GM19193 (cell line): ENCODE measurements around the gene MUTYH.

ENCODE experiments used
- POLR2A ChIP-seq: IDR thresholded peaks from 4 replicates; pipeline ENCODE4 v1.6.1; 2011; ENCODE audit not compliant: insufficient read depth, insufficient read length; ENCODE audit errors: extremely low read depth

MUTYH gene

DNA sequence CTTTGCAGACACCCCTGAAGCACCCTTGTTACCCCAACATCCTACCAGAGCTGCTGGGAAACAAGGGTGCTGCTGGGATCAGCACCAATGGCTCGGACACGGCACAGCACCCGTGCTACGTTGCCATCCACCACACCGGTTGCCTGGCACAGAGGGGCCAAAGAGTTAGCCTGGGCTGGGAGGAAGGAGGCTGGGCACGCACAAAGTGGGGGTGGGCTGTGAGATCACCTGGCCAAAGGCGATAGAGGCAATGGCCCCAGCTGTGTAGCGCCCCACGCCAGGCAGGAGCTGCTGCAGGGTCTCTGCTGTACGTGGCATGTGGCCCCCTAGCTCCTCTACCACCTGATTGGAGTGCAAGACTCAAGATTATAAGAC, 7.9 kb downstream of the MUTYH start:
- no peak for TF ChIP-seq POLR2A

DNA sequence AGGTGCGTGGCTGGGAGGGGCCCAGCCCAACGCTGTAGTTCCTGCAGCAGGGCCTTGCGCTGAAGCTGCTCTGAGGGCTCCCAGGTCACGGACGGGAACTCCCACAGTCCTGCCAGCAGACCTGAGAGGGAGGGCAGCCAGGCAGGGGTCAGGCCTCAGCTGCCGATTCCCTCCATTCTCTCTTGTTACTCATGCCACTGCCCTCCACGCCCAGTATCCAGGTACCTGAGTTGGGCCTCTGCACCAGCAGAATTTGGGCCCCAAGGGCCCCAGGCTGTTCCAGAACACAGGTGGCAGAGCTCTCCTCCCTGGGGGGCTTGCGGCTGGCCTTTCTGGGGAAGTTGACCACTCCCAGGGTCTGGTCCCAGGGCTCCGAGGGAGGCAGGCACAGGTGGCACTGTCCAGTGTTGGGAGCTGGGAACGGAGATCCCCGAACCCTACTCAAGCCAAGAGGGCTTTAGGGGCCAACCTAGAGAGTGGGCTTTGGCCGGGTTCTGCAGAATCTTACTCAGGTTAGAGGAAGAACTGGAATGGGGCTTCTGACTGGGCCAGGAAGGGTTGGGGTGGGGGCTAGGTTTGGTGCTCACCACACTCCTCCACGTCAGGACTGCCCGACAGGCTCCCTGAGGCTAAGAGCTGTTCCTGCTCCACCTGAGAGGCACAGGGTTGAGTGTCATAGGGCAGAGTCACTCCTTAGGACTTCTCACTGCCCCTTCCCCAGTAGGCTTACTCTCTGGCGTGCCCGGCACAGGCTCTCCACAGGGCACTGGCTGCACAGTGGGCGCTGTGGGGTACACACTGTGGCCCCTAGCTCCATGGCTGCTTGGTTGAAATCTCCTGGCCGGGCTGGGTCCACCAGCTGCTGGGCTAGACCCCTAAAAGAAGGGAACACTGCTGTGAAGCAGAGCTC, 8.5 kb downstream of the MUTYH start:
- no peak for TF ChIP-seq POLR2A

DNA sequence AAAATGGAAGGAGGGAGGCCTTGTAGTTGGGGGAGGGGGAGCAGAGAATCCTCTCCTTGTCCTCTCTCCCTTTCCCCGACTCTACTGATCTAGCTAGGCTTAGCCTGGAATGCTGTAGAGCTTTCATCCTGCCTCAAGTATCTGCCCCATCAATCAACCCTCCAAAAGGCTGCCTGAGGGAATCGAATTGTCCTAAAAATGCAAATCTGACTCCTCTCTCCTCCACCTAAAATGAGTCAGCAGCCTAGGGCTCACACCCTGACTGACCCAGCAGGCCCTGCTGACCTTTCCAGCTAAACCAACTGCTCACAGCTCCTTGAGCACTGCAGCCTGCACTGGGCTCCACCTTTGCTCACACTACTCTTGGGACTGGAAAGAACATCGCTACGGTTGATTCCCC, 10.8 kb downstream of the MUTYH start:
- no peak for TF ChIP-seq POLR2A

DNA sequence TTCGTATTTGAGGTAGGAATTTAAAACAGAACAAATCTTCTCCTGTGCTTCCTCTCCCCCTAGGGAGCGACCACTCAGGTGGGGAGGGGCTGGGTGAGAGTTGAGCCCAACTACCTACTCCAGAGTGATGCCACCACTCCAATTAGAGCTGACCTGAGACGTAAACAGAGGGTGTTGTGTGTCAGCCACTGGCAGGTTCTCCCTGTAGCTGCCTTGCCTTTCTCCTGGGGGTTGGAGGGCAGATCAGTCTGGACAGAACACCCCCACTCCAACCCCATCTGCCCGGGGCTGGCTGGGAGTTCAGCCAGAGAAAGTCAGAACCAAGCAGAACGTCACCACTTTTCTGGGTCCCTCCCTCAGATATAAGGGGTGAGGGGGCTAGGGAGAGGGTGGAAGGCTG, 11.6 kb downstream of the MUTYH start:
- no peak for TF ChIP-seq POLR2A

- TF ChIP-seq POLR2A = no peak
Observed at GRCh38 chr1:45327644-45328515, 12.4 kb downstream of the MUTYH start.

- TF ChIP-seq POLR2A = peak; percentile 87
Observed at GRCh38 chr1:45326627-45327623, 13.3 kb downstream of the MUTYH start, which contains the start of gene HPDL. Gene HPDL, plus strand, starts transcription at chr1:45326895. Its CDS starts 254 bp downstream, at chr1:45327149.

DNA sequence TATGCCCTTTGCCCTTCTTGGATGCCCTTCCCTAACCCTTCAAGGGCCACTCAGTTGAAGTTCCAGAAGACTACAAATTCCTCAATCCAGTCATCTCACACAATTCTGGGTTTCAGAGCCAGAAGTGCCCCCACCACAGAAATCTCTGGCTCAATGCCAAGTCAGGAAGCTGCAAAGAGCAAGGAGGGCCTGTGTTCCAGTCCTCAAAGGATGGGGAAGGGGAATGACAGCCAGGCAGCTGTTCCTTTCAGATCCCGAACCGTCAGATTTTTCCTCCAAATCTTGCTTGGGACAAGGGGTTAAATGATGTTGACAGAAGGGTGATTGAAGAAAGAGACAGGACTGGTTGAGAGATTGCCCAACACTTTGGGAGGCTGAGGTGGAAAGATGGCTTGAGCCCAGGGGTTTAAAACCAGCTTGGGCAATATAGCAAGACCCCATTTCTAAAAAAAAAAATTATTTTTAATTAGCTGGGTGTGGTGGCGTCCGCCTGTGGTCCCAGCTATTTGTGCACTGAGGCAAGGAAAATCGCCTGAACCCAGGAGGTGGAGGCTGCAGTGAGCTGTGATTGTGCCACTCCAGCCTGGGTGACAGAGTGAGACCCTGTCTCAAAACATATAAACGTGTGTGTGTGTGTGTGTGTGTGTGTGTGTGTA, 14.3 kb downstream of the MUTYH start:
- no peak for TF ChIP-seq POLR2A

GRCh38 chr1:45322486-45323040, 17.7 kb downstream of the MUTYH start:
- TF ChIP-seq POLR2A = no peak

DNA sequence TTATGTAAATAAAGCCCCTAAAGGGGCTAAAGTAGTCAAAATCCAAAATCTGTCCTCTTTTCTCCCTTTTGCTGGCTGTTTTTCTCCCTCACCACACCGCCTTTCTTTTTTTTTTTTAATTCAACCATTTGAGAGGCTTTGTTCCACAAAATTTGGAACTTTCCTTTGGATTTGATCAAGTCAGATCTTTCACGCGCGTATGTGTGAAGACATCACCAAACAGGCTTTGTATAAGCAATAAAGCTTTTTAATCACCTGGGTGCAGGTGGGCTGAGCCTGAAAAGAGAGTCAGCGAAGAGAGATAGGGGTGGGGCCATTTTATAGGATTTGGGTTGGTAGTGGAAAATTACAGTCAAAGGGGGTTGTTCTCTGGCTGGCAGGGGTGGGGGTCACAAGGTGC, 18.8 kb downstream of the MUTYH start:
- TF ChIP-seq POLR2A = no peak

DNA sequence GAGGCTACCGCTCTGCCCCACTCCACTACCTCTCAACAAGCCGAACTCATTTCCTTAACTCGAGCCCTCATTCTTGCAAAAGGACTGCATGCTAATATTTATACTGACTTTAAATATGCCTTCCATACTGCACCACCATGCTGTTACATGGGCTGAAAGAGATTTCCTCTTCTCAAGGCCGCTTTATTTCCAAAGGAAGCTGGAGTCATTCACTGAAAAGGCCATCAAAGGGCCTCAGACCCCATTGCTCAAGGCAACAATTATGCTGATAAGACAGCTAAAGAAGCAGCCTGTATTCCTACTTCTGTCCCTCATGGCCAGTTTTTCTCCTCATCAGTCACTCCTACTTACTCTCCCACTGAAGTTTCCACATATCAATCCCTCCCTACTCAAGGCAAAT, 20.5 kb downstream of the MUTYH start:
- no peak for TF ChIP-seq POLR2A

- TF ChIP-seq POLR2A = no peak
Observed at GRCh38 chr1:45317166-45317565, 23.1 kb downstream of the MUTYH start.

- TF ChIP-seq POLR2A = no peak
Observed at GRCh38 chr1:45314266-45314665, 26.0 kb downstream of the MUTYH start.

DNA sequence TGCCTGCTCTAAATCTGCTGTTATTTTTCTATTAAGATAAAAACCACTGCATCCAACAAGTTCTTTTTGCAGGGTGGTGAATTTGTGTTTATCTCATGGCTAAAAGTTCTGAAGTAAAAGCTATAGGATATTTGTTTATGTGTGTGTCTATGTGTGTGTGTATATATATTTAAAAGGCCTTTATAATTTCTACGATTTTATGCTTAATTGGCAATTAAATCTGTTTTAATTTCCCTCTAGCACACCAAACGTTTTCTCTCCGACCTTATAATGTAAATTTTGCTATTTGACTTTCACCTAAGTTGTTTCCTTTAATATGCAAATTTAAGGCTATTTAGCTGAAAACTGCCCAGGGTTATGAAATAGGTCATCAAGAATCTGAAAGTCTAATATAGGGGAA, 33.3 kb downstream of the MUTYH start:
- no peak for TF ChIP-seq POLR2A

DNA sequence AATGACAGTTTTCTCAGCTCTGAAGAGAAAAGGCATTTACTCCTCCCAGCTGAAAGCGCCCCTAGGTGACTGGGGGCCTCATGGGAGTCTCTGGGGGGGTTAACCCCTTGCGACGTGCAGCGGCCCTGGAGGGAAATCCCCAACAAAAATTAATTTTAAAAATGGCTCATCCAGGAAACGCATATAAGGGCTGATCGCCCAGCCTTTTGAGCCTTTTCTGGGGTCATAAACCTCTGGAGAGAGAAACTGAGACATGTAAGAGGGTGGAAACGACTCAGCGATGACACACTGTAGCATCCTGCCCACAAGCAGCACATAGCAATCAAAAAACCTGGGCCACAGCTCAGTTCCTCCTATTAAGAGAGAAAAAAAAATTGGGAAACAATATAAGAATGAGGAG, 33.9 kb downstream of the MUTYH start:
- TF ChIP-seq POLR2A = no peak

DNA sequence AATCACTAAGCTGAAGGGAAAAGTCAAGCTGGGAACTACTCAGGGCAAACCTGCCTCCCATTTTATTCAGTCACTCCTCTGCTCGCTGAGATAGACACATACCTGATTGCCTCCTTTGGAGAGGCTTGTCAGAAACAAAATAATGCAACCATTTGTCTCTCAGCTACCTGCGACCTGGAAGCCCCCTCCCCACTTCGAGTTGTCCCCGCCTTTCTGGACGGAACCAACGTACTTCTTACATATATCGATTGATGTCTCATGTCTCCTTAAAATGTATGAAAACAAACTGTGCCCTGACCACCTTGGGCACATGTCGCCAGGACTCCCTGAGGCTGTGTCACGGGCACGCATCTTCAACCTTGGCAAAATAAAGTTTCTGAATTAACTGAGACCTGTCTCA, 35.0 kb downstream of the MUTYH start:
- TF ChIP-seq POLR2A = no peak
